GM19397 (cell line): Measurements from ENCODE around the gene DHX30.

Experiments used
- ATAC-seq: cut with Tn5 transposase; IDR thresholded peaks from one replicate; pipeline ENCODE4 v1.9.1; 2021; ENCODE audit warnings: mild to moderate bottlenecking, moderate library complexity; ENCODE audit not compliant: unreplicated experiment

Gene DHX30

DNA sequence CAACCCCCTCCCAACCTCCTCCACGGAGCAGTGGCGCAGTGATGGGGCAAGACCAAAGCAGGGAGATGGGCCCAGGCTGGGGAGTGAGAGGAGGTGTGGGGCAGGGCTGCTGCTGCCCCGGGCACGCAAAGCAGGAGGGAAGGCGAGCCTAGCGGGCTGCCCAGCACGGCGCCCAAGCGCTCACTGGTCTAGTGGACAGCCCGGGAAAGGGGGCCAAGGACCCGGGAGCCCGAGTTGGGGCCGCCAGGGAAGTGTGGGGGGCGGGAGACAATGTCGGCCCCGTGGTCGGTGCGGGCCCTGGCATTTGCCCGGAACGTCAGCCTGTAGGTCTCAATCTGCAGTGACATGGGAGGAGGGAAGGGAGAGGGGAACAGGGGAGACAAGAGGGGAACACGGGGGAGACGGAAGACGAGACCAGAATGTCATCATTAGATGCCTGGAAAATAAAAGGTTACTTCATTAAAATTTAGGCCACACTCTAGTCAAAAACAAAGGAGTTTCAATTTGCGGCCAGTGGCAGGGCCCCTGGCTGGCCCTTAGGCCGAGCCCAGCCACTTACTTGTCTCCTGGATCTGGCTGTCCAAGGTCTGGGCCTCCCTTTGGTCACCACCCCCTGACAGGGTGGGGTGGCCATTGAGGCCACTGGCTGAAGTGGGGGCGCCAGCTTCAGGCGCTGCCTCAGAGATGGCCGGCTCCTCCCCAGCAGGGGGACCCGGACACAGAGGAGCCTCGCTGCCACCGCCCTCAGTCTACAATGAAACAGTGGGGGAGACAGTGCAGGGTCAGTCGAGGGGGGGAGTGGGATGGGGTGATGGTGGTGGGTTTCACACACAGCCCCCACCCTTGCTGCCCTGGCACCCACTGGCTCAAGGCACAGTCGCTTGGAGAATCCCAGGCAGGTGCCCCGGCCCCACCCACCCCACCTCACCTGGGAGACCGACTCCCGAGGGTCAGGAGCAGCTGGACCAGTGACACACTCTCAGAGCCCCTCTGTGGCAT is 50.0 kb downstream of the DHX30 start:
- no peak for ATAC-seq

DNA sequence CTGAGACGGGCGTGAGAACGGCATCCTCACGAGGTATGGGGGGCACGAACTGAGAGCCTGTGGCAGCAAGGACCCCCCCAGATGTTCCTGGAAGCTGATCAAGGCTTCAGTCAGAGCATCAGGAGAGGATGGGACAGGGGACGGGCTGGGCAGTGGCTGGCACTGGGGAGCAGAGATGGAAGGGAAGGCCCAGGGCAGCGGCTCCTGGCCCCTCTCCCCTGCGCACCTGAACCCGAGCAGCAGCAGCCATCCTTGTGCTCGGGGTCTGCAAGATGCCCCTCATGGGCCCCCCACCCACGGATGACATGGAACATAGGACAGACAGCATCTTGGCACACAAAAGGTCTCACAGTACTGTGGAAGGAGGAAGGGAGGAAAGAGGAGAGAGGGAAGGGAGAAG is 51.3 kb downstream of the DHX30 start:
- ATAC-seq: no peak

DNA sequence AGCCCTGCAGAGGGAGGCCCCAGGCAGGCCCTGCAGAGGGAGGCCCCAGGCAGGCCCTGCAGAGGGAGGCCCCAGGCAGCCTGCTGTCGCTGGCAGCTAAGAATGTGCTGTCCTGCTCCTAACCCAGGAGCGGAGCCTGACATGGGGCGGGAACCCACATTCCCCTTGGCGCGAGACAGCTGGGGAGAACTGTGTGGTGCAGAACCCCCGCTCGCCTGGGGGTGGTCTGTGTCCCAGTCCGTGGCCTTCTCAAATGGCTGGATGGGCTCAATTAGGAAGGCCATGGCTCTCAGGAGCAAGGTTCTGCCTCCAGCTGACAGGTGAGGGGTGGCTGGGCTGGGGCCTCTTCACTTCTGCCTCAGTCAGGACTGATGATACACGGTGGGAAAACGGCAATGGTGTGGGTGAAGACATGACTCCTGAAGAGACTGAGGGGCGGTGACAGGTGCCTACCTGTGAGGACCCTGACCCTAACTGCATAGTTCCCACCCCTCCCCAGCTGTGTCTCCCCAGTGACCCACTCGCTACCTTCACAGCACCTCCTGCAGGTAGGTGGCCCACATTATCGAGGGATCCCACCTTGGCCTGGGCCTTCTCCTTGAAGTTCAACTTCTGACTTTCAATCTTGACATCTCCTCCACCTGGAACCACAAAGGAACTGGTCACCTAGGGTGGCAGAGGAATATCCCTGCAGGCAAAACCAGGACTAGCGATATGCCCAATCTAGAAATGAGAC is 52.0 kb downstream of the DHX30 start:
- no peak for ATAC-seq

DNA sequence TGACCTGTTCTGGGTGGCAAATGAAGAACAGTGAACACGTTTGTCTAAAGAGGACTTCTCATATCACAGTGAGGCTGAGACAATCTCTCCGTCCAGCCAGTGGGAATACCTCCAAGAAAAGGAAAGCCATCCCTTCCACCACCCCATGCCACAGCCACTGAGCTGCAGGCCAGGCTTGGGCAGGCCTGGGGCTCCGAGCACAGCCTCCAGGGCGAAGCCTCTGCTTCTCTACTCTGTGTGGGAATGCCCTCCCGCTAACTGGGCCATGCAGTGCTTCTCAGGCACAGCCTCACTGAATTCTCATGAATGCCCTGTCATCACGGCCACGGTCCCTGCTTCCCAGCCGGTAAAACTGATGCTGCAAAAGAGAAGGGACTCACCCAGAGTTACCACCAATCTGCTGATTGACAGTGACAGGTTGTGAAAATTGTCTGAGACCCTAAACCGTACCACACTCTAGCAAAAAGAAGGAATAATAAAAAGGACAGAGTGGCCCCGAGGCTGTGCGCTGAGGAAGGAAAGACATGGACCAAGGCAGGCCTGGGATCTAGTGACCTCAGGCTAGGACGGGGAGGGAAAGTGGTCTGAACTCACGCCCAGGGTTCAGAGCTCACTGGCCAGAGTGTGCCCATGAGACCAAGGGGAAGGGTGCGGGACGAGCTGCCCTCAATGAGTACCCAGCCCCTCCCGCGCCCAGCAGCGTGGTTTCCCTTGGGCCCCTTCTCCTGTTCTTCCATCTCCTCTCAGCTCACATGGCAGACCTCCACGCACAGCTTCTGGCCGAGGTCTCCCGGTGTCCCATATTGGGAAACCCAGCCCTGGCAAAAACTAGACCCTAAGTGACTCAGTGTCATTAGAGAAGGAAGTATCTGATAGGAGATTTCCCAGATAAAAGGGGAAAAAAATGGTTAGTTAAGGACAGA is 52.8 kb downstream of the DHX30 start:
- no peak for ATAC-seq

DNA sequence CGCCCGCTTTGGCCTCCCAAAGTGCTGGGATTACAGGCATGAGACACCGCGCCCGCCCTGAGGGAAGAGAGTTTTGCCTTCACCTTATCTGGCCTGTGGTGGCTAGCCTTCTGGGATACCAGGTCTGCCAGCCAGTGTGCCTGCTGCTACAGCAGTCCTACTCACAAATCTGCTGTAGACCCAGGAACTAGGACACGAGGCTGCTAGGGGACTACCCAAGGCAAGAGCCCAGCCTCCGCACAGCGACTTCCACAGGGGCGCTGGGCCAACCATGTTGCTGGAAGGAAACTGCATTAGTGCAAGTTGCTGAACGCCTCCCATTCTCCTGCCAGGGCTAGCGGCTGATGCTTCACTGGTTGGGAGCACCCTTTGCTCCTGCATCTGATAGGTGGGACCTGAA is 53.7 kb downstream of the DHX30 start:
- no peak for ATAC-seq

DNA sequence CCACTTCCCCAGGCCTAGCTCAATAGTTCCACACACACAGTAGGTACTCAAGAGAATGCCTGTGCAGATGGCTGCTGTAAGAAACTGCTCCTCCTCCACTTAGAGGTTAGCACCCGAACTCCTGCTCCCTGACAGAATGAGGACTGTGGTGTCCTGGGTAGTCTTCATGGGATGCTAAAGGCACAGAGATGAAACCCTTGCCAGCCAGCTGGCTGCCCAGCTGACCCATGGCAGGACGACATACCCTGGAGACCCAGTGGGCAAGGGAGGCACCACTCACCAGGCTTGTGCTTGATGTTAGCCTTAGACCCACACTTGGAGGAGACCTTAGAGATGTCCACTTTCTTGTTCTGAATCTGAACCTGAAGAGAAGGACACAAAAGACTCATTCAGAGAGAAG is 54.2 kb downstream of the DHX30 start:
- ATAC-seq: no peak

DNA sequence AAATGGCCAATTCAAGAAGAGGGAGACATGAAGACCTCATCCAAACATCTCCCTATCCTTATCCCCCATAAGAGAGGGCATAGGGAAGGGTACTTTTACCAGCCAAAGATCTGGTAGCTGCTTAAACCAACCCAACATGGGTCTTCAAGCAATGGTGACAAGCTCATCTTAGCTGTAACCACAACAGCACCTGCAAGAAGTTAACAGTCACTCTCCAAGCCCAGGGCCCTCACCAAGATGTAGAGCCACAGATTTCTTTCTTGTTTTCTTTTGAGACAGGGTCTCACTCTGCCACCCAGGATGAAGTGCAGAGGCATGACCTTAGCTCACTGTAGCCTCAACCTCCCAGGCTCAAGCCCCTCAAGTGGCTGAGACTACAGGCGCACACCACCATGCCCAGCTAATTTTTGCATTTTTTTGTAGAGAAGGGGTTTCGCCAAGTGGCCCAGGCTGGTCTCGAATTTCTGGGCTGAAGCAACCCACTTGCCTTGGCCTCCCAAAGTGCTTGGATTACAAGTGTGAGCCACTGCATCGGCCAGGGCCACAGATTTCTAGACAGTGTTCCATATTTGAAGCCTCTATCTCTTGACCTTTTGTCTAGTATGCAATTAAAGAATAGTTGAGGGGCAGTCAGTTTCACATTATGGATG is 57.1 kb downstream of the DHX30 start:
- ATAC-seq: no peak

DNA sequence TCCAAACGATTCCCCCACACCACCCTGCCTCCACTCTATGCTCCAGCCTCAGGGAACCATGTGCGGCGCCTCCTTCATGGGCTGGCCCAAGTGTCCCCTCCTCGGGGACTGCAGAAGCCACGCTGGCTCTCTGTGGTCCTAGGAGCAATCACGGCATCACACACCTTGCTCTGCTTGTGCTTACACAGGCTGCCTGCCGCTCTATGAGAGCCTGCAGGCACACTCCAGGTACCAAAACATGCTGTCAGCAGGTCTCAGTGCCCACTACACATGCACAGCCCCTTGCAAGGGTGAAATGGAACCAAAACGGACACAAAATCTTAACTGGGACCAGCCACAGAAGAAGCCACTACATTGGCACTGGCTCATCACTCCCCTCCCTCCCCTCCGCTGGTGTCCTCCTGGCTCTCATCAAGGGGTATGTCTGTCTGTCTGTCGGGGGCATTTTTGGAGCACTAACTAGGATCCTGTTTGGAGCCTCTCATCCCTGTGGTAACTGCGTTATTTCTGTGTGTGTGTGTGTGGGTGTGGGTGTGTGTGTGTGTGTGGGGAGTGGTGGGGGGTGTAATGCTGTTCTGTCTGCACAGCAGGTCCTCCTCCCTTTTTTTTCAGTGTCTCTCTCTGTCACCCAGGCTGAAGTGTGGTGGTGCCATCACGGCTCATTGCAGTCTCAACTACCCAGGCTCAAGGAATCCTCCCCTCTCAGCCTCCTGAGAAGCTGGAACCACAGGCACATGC is 60.6 kb downstream of the DHX30 start:
- ATAC-seq: no peak

DNA sequence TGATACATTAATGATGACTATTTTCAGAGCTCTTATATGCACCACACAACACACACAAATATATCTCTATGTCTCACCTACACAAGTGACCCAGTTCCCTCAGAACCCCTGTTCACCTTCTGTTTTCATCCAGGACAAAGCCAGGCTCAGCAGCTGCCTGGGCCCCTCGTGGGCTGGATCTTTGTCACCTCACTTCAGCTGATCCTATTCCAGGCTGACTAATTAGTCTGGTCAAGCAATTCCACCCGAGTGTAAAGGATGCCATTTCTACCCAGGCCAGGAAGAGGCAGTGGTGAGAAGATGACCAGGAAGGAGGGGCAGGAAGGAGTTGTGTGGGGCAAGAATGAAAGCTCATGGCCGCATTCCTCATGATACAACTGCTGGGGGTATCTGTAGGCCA is 62.3 kb downstream of the DHX30 start:
- ATAC-seq: no peak

DNA sequence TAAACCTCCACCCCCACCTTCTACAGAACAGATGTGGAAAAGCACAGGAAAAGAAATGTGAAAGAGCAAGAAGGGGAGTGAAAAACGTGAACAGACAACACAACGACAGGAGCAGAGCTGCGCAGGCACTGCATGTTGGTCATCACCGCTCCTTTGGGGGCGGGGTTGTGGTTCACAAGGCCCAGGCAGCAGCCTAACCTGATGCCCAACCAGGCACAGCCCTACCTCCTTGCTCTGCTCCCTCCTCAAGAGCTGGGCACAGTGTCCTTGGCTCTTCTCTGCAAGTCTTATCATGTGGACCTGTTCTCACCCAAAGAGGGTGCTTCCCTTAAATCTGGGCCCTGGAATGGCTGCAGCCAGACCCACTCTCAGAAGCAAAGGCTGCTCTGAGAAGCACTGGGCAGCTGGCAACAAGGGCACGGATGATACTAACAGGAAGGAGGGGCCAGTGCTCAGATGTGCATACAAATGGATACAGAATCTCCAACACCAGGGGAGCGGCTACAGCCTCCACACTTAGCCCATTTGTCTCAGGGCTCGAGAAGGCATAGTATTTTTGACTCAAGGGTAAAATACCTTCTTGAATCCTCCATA is 64.6 kb downstream of the DHX30 start:
- ATAC-seq: no peak

DNA sequence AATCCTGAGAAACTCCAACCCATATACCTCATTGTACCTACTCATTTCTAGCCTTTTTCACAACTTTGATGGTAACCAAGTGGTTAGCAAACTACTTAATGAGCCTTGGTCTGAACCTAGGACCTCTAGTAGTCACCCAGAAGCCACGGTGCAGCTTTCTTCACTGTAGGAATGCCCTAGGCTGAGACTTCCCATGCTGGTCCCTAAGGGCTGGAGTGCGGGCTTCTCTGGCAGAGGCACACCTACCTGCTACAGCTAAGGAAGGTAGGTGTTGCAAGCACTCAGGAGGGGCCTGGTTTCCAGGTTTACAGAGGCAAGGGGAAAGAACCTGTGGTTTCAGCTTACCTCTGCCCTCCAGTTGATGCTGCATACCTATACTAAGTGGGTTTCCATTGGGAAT is 65.4 kb downstream of the DHX30 start:
- ATAC-seq: no peak

DNA sequence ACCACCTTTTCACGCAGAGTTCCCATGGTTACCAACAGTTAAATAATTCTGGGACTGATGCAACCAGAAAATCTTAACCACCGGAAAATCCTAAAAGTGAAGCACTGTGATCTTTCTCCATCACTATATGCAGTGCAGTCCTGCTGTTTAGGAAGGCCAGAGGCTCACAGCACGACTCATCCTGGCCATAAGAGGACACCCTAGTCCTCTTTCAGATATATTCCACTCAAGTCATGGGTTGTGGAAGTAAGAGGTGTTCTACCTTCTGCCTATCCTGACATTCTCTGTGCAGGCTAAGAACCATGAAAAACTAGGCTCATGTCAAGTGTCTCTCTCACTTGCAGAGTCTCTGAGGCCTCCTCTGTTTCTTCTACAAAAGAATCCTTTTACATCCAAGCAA is 67.2 kb downstream of the DHX30 start:
- no peak for ATAC-seq

DNA sequence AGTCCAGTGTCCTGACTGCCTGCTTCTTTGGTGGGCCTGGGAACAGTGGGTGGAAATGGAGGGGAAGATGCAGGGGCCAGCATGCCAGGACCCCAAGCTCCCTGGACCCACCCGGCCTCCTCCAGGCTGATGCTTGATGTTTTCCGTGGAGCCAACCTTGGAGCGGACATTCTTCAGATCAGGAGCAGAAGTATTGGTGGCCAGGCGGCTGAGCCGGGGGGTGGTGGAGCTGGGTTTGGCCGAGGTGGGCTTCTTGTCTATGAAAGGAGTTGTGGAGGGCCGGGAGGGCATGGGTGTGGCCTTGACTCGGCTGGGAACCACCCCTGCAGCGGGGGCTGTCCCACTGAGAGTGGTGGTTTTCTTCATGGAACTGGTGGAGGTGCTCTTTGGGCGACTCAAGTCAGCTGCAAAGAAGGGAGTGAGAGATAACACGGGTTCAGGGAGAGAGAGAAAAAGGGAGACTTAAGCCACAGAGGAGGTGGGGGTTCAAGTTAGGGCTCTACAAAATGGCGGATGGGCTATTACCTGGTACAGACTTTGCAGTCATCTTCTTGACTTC is 67.8 kb downstream of the DHX30 start:
- no peak for ATAC-seq

DNA sequence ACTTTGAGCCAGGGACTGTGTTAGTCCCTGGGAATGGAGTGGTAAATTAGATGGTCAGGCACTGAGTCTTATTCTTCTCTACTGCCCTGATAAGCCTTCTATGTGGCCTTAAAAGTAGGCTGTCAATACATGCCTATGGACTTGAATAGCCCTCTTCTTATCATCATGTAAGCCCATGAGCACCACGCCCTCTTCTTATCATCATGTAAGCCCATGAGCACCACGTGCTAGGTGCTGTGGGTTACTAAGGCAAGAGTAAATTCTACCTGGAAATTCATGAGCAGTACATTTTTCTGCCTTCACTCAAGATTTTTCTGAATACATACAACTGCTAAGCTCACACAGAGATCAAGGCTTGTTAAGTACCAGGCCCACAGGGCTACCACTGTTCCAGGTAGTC is 68.5 kb downstream of the DHX30 start:
- no peak for ATAC-seq

DNA sequence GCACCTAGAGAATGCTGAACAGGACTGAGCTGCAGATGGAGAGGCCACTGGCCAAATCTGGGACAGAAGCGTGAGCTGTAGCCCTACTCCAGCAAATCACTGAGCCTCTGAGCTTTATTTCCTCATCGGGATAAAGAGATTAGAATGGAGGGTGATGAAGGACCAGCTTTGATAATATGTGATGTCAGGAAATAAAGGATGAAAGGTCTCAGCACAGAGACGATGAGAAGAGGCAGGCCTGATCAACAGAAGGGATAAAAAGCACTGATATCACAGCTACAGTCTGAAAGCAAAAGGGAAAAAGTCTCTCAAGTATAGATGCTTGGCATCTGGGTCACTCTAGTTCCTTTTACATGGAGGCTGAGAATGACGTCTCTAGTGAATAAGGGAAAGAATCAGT is 70.0 kb downstream of the DHX30 start:
- ATAC-seq: no peak

DNA sequence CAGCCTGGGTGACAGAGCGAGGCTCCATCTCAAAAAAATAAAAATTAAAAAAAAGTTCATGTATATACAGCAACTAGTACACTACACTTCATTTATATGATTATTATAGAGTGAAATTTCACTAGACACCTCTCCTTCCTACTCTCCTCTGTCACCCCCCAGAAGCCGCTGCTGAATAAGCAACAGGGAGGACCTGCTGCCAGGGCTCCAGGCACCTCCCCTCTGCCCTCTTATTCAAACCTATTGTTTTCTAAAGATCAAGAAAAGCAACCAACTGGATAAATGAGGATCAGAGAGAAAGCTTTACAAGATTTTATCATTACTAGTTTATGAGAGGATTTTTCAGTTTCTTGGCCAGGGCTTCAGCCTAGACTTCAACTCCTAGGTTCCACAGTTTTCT is 71.5 kb downstream of the DHX30 start:
- ATAC-seq: no peak

DNA sequence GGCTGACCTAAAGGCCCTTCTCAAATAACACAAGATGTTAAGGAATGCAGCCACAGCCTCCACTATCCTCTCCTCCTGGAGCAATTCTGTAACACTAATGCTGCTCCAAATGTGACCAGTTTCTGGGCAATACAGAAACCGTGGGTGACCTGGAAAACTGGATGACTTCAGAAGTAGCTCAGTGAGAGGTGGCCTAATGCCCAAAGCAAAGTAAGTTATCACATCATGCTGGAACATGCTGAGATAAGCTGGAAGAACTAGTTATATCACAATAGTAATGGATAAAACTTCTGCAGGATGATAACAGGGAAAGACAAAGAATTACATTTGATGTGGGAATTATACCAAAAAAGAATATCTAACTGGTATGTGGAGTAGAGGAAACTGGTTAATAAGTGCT is 72.0 kb downstream of the DHX30 start:
- ATAC-seq: no peak

DNA sequence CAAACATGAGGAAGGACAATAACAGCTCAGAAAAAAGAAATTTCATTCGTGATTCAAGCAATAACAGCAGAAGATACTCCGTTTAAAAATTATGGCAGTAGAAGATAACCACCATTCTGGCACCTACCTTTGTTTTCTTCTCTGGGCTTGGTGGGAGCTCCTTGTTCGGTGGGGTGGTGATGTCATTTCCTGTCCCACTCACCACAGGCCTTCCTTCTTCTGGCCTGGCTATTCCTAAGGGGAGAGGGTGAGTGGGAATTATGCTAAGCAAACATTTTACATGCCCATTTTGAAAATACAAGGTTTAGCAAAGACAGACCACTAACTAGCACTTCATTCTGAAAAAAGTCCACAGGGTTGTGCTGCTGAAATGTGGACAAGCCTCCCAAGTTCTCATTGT is 74.4 kb downstream of the DHX30 start:
- no peak for ATAC-seq

DNA sequence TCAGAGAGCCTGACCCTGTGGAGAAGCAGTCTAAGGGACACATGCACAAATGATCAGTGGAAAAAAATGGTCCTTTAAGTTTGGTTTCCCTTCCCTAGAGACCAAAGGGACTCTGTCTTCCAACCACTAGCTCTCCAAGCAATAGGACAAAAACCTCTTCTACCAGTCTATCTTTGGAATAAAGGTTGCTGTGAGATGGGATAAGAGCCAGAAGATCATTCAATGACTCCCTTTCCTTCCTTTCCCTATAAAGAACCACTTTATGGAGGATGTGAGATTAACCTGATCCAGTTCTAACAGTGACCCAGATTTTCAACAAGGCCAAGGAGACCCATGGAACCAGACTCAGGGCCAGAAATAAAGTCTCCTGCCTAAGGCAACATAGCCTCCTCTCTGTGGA is 74.8 kb downstream of the DHX30 start:
- no peak for ATAC-seq
